GM12878 (cell line): ENCODE data around the gene C19orf44. TPM values are rescaled to one million over a fixed set of nuclear protein-coding genes. Genes with fewer than 3 reads are reported as not detected.
A peak's percentile ranks its signal among the peaks of the same experiment; 100 is the strongest.
"Not testable (repeated sequence)": the region's sequence is repeated elsewhere in the genome, so short reads cannot be mapped to it uniquely, and the experiment has no call there.

ENCODE experiments used
- ATAC-seq: fragments of 200-7000 bp; cut with Tn5 transposase; 3 replicates; pipeline ENCODE4 v1.9.1; 2020; ENCODE audit warnings: mild to moderate bottlenecking, moderate library complexity
- BruUV-seq: library from RNA; stranded (reverse); fragments of 400-500 nt; replicated peaks from 2 replicates; lab custom pipeline; 2021; lab: Mats Ljungman, UMichigan
- CTCF ChIA-PET: fragments of 300-600 bp; sonication (Branson Sonifier 250); formaldehyde crosslinking; extraction: SDS; loops from one replicate; lab custom pipeline; 2021; ENCODE audit warnings: inconsistent platforms; lab: Yijun Ruan, JAX
- POLR2A ChIA-PET: fragments of 350-600 bp; formaldehyde crosslinking; extraction: SDS; loops from one replicate; lab custom pipeline; 2021; ENCODE audit warnings: inconsistent platforms; lab: Charles Lee
- RAD21 ChIA-PET: fragments of 300-600 bp; sonication (Branson Sonifier 250); formaldehyde crosslinking; loops from one replicate; lab custom pipeline; 2023; ENCODE audit warnings: antibody characterized with exemption; ENCODE audit not compliant: unreplicated experiment; lab: Charles Lee
- SMC1A ChIA-PET: fragments of 300-600 bp; sonication (Branson Sonifier 250); formaldehyde crosslinking; loops from one replicate; lab custom pipeline; 2023; ENCODE audit not compliant: unreplicated experiment, uncharacterized antibody; lab: Charles Lee
- DNase-seq: peaks from one replicate; pipeline ENCODE4 v3.0.0-alpha.2; 2011; ENCODE audit warnings: low read depth, low spot score
- FAIRE-seq: peaks from 3 replicates; lab custom pipeline; 2011; peaks lifted over from hg19 to GRCh38; lab: Jason Lieb, UNC
- H2AFZ ChIP-seq: 2 replicates; pipeline ENCODE4 v1.6.0; 2011; ENCODE audit warnings: low read depth, low read length, control low read depth; ENCODE audit not compliant: control insufficient read depth
- H3K27ac ChIP-seq: 2 replicates; pipeline ENCODE4 v1.5.1; 2011; ENCODE audit warnings: control low read depth; ENCODE audit not compliant: control insufficient read depth, insufficient read depth
- H3K27me3 ChIP-seq, 2 experiments: replicated peaks in 1 of 2; 2 replicates each; pipeline versions ENCODE4 v1.6.0 to v1.6.1; 2011; ENCODE audit warnings: low read length in 1 of 2; ENCODE audit not compliant: control insufficient read depth in 2 of 2, insufficient read depth in 2 of 2
- H3K36me3 ChIP-seq, 2 experiments: 2 replicates each; pipeline ENCODE4 v1.5.1; 2011; ENCODE audit warnings: low read length in 1 of 2; ENCODE audit not compliant: control insufficient read depth in 2 of 2, insufficient read depth in 2 of 2
- H3K4me1 ChIP-seq: 2 replicates; pipeline ENCODE4 v1.6.1; 2011; ENCODE audit warnings: mild to moderate bottlenecking, low read length, moderate library complexity, mixed read lengths; ENCODE audit not compliant: control insufficient read depth, insufficient read depth
- H3K4me2 ChIP-seq: 2 replicates; pipeline ENCODE4 v1.6.0; 2011; ENCODE audit warnings: control low read depth; ENCODE audit not compliant: control insufficient read depth, insufficient read depth
- H3K4me3 ChIP-seq: fragments of 200-600 bp; sonication (generic); 2 replicates; pipeline ENCODE4 v1.5.1; 2016
- H3K79me2 ChIP-seq: 2 replicates; pipeline ENCODE4 v1.6.0; 2011; ENCODE audit warnings: low read length; ENCODE audit not compliant: control insufficient read depth, insufficient read depth
- H3K9ac ChIP-seq: 2 replicates; pipeline ENCODE4 v1.8.0; 2011; ENCODE audit warnings: low read length, control low read depth, mixed read lengths; ENCODE audit not compliant: control insufficient read depth, insufficient read depth
- H3K9me3 ChIP-seq: replicated peaks from 3 replicates; pipeline ENCODE4 v1.5.1; 2011; ENCODE audit warnings: mild to moderate bottlenecking, low read length; ENCODE audit not compliant: control insufficient read depth, insufficient read depth
- H4K20me1 ChIP-seq: 2 replicates; pipeline ENCODE4 v1.6.0; 2011; ENCODE audit not compliant: control insufficient read depth, insufficient read depth
- KLF5 ChIP-seq: fragments of 450-650 bp; IDR thresholded peaks from 2 replicates; pipeline ENCODE4 v1.6.1; 2014; ENCODE audit warnings: mild to moderate bottlenecking; ENCODE audit not compliant: partially characterized antibody
- MYC ChIP-seq: IDR thresholded peaks from 2 replicates; pipeline ENCODE4 v1.6.1; 2011; ENCODE audit warnings: mild to moderate bottlenecking, low read length, moderate library complexity, inconsistent platforms; ENCODE audit not compliant: insufficient read depth, insufficient replicate concordance, insufficient read length, severe bottlenecking
- NBN ChIP-seq: fragments of 450-650 bp; IDR thresholded peaks from 2 replicates; pipeline ENCODE4 v1.6.1; 2016
- NR2C1 ChIP-seq: fragments of 450-650 bp; IDR thresholded peaks from 2 replicates; pipeline ENCODE4 v1.6.1; 2017; ENCODE audit warnings: antibody characterized with exemption, mild to moderate bottlenecking, moderate library complexity
- RB1 ChIP-seq: fragments of 450-650 bp; formaldehyde crosslinking; IDR thresholded peaks from 2 replicates; pipeline ENCODE4 v1.6.1; 2017; ENCODE audit warnings: mild to moderate bottlenecking, borderline replicate concordance
- SMAD5 ChIP-seq: IDR thresholded peaks from 2 replicates; pipeline ENCODE4 v1.6.1; 2016; ENCODE audit warnings: antibody characterized with exemption, low read depth
- STAT1 ChIP-seq: fragments of 450-650 bp; conservative IDR thresholded peaks from 2 replicates; pipeline ENCODE4 v1.6.1; 2014; ENCODE audit warnings: antibody characterized with exemption, mild to moderate bottlenecking
- WGBS: methylation state at CpG from one replicate; pipeline ENCODE4 v1.1.6; 2016; ENCODE audit warnings: low lambda C conversion rate; ENCODE audit not compliant: insufficient replicate concordance, insufficient coverage; ENCODE audit errors: missing lambda C conversion rate; 5-methylcytosine and 5-hydroxymethylcytosine counted together
- in situ Hi-C: fragments of 300-500 bp; cut with MboI; formaldehyde crosslinking; loops from 9 replicates; pipeline ENCODE4 v1.14.3; 2018; ENCODE audit warnings: mixed read lengths
- intact Hi-C: fragments of 100-400 bp; cut with micrococcal nuclease; formaldehyde crosslinking; loops from one replicate; pipeline ENCODE4 v1.14.2; 2022; ENCODE audit not compliant: unreplicated experiment
- polyA plus RNA-seq, 11 experiments: library from polyadenylated mRNA; depleted of rRNA in 4 of 11; unstranded in 6 of 11; stranded (reverse) in 5 of 11; fragments of >200 nt; fragmentation: Nextera tagmentation in 4 of 11; fragmentation: Illumina TruSeq in 1 of 11; extraction: Ambion mirVana in 4 of 11; extraction: Trizol in 1 of 11; gene quantifications; 1 replicate in 1 of 11; 2 replicates in 10 of 11; pipeline versions ENCODE4 v1.2.1 to v1.2.3, GENCODE V29; 2011 to 2016; ENCODE audit warnings: inconsistent platforms in 2 of 11, missing spikeins in 2 of 11, low read depth in 1 of 11
- total RNA-seq, 4 experiments: library from RNA; depleted of rRNA in 3 of 4; stranded (reverse); fragments of >200 nt in 3 of 4; fragmentation: Illumina TruSeq in 1 of 4; extraction: Trizol in 1 of 4; gene quantifications; 2 replicates each; pipeline versions ENCODE4 v1.2.1 to v1.2.3, GENCODE V29; 2013 to 2021
- TF ChIP-seq, protein P1 (sequence below): IDR thresholded peaks from 2 replicates; pipeline ENCODE4 v1.6.1; 2012; ENCODE audit warnings: low read depth, low read length, improper control_type of control experiment

C19orf44 gene
- total and polyA plus RNA-seq, 10 of the 15 experiments (the other 5 are each of a cell fraction or from before 2014, with no cell fraction given), result 0.26 to 5.2 (median 3.6) TPM

GRCh38 chr19:16446724-16447368, 49.3 kb upstream of the C19orf44 start (continued):
- TF ChIP-seq, protein P1, sequence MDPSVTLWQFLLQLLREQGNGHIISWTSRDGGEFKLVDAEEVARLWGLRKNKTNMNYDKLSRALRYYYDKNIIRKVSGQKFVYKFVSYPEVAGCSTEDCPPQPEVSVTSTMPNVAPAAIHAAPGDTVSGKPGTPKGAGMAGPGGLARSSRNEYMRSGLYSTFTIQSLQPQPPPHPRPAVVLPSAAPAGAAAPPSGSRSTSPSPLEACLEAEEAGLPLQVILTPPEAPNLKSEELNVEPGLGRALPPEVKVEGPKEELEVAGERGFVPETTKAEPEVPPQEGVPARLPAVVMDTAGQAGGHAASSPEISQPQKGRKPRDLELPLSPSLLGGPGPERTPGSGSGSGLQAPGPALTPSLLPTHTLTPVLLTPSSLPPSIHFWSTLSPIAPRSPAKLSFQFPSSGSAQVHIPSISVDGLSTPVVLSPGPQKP, result no peak
- TF ChIP-seq KLF5 (no peak), STAT1 (no peak), SMAD5 (no peak), RB1 (no peak), MYC (no peak), NR2C1 (no peak)

DNA sequence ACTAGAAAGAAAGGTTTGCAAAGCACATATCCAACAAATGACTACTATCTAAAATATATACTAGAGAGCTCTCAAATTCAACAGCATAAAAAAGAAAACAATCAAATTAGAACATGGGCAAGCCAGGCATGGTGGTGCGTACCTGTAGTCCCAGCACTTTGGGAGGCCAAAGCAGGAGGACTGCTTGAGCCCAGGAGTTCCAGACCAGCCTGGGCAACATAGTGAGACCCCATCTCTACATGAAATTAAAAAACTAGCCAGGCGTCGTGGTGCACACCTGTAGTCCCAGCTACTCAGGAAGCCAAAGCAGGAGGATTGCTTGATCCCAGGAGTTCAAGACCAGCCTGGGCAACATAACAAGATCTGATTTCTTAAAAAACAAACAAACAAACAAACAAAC, 47.3 kb upstream of the C19orf44 start:
- DNase-seq, H2AFZ ChIP-seq, in situ Hi-C loops, H3K36me3 ChIP-seq, H3K27me3 ChIP-seq, H3K9me3 ChIP-seq, H4K20me1 ChIP-seq, FAIRE-seq, ATAC-seq: not testable (repeated sequence)
- H3K9ac ChIP-seq, result peak overlapping the region; percentile 39
- RAD21 ChIA-PET, result interaction anchor here (2.2 kb wide), 1 partner anchor 22 kb away, joined by 4 read pairs; no protein-coding TSS in a partner anchor
- POLR2A ChIA-PET, result interaction anchor here (1.1 to 2.4 kb wide), 4 partner anchors 9 to 138 kb away, joined by 3 to 8 read pairs (median 4); no protein-coding TSS in a partner anchor
- H3K4me3 ChIP-seq, result peak overlapping the region; percentile 18; the same call in 1 of the 2 replicates
- peaks cover 73% of the 10 kb centered on the region for H3K79me2 ChIP-seq
- H3K27ac ChIP-seq, result peak overlapping the region; percentile 99
- TF ChIP-seq NBN, result 0 out of 2 replicates have a peak, but pooled peaks have one; percentile 4
- CTCF ChIA-PET, result interaction anchor here (0.6 to 1.3 kb wide), 3 partner anchors 20 to 175 kb away, joined by 3 read pairs; no protein-coding TSS in a partner anchor
- peaks cover 72% of the 10 kb centered on the region for H3K4me1 ChIP-seq
- intact Hi-C loops, result loop anchor here (5.0 to 10.0 kb wide), 3 partner anchors 96 to 372 kb away; partner anchors contain the start of genes CHERP, RAB8A and TPM4
- WGBS, result 46% methylated on average over 3 of the region's 3 CpGs
- H3K4me2 ChIP-seq, result peak overlapping the region; percentile 65
- SMC1A ChIA-PET, result interaction anchor here (0.8 to 1.8 kb wide), 5 partner anchors 13 to 307 kb away, joined by 3 to 8 read pairs (median 5); no protein-coding TSS in a partner anchor
- BruUV-seq, result TSS peak; percentile 48
